ENCODE data around the gene KDM2A. TPM values are rescaled to one million over a fixed set of nuclear protein-coding genes. Genes with fewer than 3 reads are reported as not detected.

The KDM2A gene
- total RNA-seq, 4 donors from 2014 or later = 65.3 to 137 (median 81.2) TPM

- Histone ChIP-seq H3K27ac (peak overlapping the region in 3 of 4 donors; percentile 26 to 77 (median 63)), H3K4me3 (no peak overlapping the region), H3K27me3 (no peaks in the 10 kb centered on the region), H3K36me3 (no peaks in the 10 kb centered on the region), H3K4me1 (peaks cover 0 to 32% (median 3%) of the 10 kb centered on the region in 4 donors), H3K9me3 (no peaks in the 10 kb centered on the region)
- TF ChIP-seq, protein P1, sequence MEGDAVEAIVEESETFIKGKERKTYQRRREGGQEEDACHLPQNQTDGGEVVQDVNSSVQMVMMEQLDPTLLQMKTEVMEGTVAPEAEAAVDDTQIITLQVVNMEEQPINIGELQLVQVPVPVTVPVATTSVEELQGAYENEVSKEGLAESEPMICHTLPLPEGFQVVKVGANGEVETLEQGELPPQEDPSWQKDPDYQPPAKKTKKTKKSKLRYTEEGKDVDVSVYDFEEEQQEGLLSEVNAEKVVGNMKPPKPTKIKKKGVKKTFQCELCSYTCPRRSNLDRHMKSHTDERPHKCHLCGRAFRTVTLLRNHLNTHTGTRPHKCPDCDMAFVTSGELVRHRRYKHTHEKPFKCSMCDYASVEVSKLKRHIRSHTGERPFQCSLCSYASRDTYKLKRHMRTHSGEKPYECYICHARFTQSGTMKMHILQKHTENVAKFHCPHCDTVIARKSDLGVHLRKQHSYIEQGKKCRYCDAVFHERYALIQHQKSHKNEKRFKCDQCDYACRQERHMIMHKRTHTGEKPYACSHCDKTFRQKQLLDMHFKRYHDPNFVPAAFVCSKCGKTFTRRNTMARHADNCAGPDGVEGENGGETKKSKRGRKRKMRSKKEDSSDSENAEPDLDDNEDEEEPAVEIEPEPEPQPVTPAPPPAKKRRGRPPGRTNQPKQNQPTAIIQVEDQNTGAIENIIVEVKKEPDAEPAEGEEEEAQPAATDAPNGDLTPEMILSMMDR (IDR thresholded peaks at IDR 0.05) = no peak
- TF ChIP-seq POLR2AphosphoS5 (IDR thresholded peaks at IDR 0.05) = peak in 1 of 3 donors; percentile 30
- no peak for TF ChIP-seq POLR2A (IDR thresholded peaks at IDR 0.05)
- in situ Hi-C loops (cut with MboI; ENCODE audit: low pct_ligation_motif_present in 1 of 4, low pct_unique_long_range_greater_than_20kb in 1 of 4, low sequenced_read_pairs in 3 of 4) (no loop called here), intact Hi-C loops (cut with DNase I; ENCODE audit: low total_unique reads) (no loop called here)
- DNase-seq = no peak
- 52% methylated on average over 1 of the region's 1 CpG; no CpG with 5 or more reads in 1 of the 2 donors for WGBS, 2 donors (ENCODE audit: low coverage in 1 of 2)
Observed at GRCh38 chr11:67111261-67111660, 7.8 kb upstream of the KDM2A start.

- TF ChIP-seq EP300 (IDR thresholded peaks at IDR 0.05; ENCODE audit: low read depth) = no peak
- TF ChIP-seq POLR2AphosphoS5 (IDR thresholded peaks at IDR 0.05) = no peak
- TF ChIP-seq POLR2A (IDR thresholded peaks at IDR 0.05) = no peak
- TF ChIP-seq, protein P1 (IDR thresholded peaks at IDR 0.05) = no peak
- 86% methylated on average over 5 of the region's 5 CpGs; no CpG with 5 or more reads in 1 of the 2 donors for WGBS, 2 donors (ENCODE audit: low coverage in 1 of 2)
- intact Hi-C loops (cut with DNase I; ENCODE audit: low total_unique reads) = no loop called here
- Histone ChIP-seq H3K9me3 (no peaks in the 10 kb centered on the region), H3K27ac (no peak overlapping the region), H3K36me3 (no peaks in the 10 kb centered on the region), H3K4me3 (no peak overlapping the region), H3K4me1 (peaks cover 0 to 44% (median 8%) of the 10 kb centered on the region in 4 donors), H3K27me3 (no peaks in the 10 kb centered on the region)
- peak; percentile 50 for DNase-seq
- in situ Hi-C loops (cut with MboI; ENCODE audit: low pct_ligation_motif_present in 1 of 4, low pct_unique_long_range_greater_than_20kb in 1 of 4, low sequenced_read_pairs in 3 of 4) = no loop called here
Observed at GRCh38 chr11:67113231-67113721, 5.8 kb upstream of the KDM2A start.

GRCh38 chr11:67114275-67114896, 4.7 kb upstream of the KDM2A start:
- no peaks in the 10 kb centered on the region for H3K27me3 ChIP-seq
- in situ Hi-C loops (cut with MboI; ENCODE audit: low pct_ligation_motif_present in 1 of 4, low pct_unique_long_range_greater_than_20kb in 1 of 4, low sequenced_read_pairs in 3 of 4) = no loop called here
- no peak overlapping the region for H3K27ac ChIP-seq
- no peaks in the 10 kb centered on the region for H3K9me3 ChIP-seq
- no peak for DNase-seq
- peaks cover 0 to 44% (median 8%) of the 10 kb centered on the region in 4 donors for H3K4me1 ChIP-seq
- intact Hi-C loops (cut with DNase I; ENCODE audit: low total_unique reads) = no loop called here
- 60 to 66% methylated on average over 5 to 10 of the region's 10 CpGs for WGBS, 2 donors (ENCODE audit: low coverage in 1 of 2)
- TF ChIP-seq POLR2A (IDR thresholded peaks at IDR 0.05) = no peak
- TF ChIP-seq, protein P1 (IDR thresholded peaks at IDR 0.05) = no peak
- no peak for TF ChIP-seq EP300 (IDR thresholded peaks at IDR 0.05; ENCODE audit: low read depth)
- TF ChIP-seq POLR2AphosphoS5 (IDR thresholded peaks at IDR 0.05) = no peak
- H3K36me3 ChIP-seq = no peaks in the 10 kb centered on the region
- no peak overlapping the region for H3K4me3 ChIP-seq

DNA sequence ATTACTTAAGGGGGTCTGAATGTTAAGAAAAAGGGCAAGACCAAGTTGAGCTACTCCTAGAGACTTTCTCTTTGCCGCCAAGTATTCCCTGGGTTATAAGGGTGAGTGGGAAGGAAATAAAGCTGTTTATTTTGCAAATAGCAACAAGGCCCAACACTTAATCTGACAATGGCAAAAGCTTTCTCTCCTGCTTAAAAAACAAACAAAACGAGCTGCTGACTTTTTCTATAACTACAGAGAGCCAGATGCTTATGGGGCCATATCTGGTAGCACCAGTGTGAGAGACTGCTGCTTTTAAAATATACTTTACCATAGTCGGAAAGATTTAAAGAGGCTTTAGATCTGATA, 2.3 kb upstream of the KDM2A start:
- 64 to 72% methylated on average over 3 of the region's 3 CpGs for WGBS, 2 donors (ENCODE audit: low coverage in 1 of 2)
- no peak for TF ChIP-seq POLR2A (IDR thresholded peaks at IDR 0.05)
- no peaks in the 10 kb centered on the region for H3K9me3 ChIP-seq
- H3K4me3 ChIP-seq = no peak overlapping the region
- DNase-seq = no peak
- H3K4me1 ChIP-seq = peaks cover 6 to 47% (median 9%) of the 10 kb centered on the region in 4 donors
- H3K27me3 ChIP-seq = no peaks in the 10 kb centered on the region
- intact Hi-C loops (cut with DNase I; ENCODE audit: low total_unique reads) (no loop called here), in situ Hi-C loops (cut with MboI; ENCODE audit: low pct_ligation_motif_present in 1 of 4, low pct_unique_long_range_greater_than_20kb in 1 of 4, low sequenced_read_pairs in 3 of 4) (no loop called here)
- H3K36me3 ChIP-seq = no peaks in the 10 kb centered on the region
- peak overlapping the region in 3 of 4 donors; percentile 98 to 100 (median 100) for H3K27ac ChIP-seq

All from transverse colon (tissue), 4 donors.